SU-DHL-6 (cell line): ENCODE data around the gene UNC13C.

ENCODE experiments used
- EZH2phosphoT487 ChIP-seq: fragments of 200-600 bp; sonication (generic), shearing (Covaris generic); conservative IDR thresholded peaks from 2 replicates; pipeline ENCODE4 v1.6.1; 2018; ENCODE audit warnings: mild to moderate bottlenecking, antibody characterized with exemption, low read length, moderate library complexity, mixed read lengths
- TF ChIP-seq, protein P1 (sequence below): fragments of 200-600 bp; sonication (generic); IDR thresholded peaks from one replicate; pipeline ENCODE4 v1.5.1; 2017; ENCODE audit warnings: antibody characterized with exemption, mild to moderate bottlenecking, low read length, moderate library complexity; ENCODE audit not compliant: insufficient read depth, poor library complexity, severe bottlenecking

DNA sequence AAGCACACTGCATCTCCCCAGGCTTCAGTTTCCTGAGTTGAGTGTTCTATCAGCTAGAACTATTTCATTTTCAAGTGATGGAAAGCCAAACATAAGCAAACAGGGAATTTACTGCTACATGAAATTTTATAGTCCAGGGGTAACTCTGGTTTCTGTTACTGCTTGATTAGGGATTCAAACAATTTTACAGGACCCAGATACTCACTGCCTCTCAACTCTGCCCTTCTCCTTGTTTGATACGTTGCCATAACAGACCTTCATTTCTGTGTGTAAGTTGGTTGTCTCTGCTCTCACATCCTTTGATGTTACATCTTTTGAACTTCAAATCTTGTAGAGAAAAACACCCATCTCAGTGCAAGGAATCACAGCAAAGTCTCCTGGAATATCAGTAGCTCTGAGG, 572.7 kb downstream of the UNC13C start:
- no peak for TF ChIP-seq EZH2phosphoT487
- TF ChIP-seq, protein P1, sequence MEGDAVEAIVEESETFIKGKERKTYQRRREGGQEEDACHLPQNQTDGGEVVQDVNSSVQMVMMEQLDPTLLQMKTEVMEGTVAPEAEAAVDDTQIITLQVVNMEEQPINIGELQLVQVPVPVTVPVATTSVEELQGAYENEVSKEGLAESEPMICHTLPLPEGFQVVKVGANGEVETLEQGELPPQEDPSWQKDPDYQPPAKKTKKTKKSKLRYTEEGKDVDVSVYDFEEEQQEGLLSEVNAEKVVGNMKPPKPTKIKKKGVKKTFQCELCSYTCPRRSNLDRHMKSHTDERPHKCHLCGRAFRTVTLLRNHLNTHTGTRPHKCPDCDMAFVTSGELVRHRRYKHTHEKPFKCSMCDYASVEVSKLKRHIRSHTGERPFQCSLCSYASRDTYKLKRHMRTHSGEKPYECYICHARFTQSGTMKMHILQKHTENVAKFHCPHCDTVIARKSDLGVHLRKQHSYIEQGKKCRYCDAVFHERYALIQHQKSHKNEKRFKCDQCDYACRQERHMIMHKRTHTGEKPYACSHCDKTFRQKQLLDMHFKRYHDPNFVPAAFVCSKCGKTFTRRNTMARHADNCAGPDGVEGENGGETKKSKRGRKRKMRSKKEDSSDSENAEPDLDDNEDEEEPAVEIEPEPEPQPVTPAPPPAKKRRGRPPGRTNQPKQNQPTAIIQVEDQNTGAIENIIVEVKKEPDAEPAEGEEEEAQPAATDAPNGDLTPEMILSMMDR: no peak
